HK-2 (cell line): ENCODE measurements around the gene BNIP1.
A peak's percentile ranks its signal among the peaks of the same experiment; 100 is the strongest.
"Not testable (repeated sequence)": the region's sequence is repeated elsewhere in the genome, so short reads cannot be mapped to it uniquely, and the experiment has no call there.

ENCODE experiments used
- DNase-seq: peaks from one replicate; pipeline ENCODE4 v3.0.0-alpha.2; 2018; ENCODE audit not compliant: unreplicated experiment

Gene BNIP1, protein sequence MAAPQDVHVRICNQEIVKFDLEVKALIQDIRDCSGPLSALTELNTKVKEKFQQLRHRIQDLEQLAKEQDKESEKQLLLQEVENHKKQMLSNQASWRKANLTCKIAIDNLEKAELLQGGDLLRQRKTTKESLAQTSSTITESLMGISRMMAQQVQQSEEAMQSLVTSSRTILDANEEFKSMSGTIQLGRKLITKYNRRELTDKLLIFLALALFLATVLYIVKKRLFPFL

GRCh38 chr5:173144200-173145176, at the start of gene BNIP1:
TSS of gene BNIP1 (plus strand) at chr5:173144531. CDS start at chr5:173144546, 15 bp downstream.
- DNase-seq, result peak; percentile 91

GRCh38 chr5:173098787-173099186, 45.5 kb upstream of the BNIP1 start:
- DNase-seq, result no peak

GRCh38 chr5:173099461-173099860, 44.9 kb upstream of the BNIP1 start:
- no peak for DNase-seq

DNA sequence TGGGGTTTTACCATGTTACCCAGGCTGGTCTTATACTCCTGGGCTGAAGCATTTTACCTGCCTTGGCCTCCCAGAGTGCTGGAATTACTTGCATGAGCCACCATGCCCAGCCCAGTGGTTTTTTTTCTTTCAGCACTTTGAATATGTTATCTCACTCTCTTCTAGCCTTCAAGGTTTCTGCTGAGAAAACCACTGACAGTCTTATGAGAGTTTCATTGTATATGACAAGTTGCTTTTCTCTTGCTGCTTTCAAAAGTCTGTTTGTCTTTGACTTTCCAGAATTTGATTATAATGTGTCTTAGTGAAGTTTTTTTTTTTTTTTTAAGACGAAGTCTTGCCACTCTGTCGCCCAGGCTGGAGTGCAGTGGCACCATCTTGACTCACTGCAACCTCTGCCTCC, 43.1 kb upstream of the BNIP1 start:
- no peak for DNase-seq

GRCh38 chr5:173103411-173103810, 40.9 kb upstream of the BNIP1 start:
- no peak for DNase-seq

DNA sequence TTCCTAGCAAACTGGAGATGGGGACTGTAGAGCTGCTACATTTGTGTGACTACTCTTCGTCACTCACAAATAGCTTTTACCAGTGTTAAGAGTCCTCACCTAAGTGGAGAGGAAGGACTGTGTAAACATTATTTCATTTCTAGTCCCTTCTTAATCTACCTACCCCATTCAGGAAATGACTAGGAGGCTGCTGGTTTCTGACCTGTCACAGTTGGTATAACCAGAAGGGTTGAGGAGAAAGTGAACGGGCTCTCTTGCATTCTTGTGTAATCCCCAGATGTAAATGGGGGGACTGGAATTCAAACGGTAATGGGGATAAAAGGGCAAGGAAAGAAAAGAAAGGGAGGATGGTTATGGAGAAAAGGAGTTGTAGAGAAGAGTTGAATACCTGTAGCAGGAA, 35.4 kb upstream of the BNIP1 start:
- no peak for DNase-seq

DNA sequence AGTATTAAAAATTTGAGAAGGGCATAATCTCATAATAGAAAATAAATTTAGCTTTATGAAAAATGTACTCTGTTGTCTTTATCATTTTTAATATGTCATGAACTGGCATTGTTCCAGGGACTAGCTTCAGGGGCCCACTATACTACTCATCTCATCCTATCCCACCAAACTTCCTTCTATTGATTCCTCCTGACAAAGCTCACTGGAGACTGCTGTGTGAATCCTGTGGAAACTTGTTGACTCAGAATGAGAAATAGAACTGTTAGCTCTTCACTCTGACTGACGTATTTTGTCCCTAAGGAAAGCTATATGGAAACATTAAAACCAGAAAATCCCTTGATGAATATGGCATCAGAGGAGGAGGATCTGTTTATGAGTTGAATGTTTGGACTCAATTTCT, 29.8 kb upstream of the BNIP1 start:
- DNase-seq, result no peak

- DNase-seq, result no peak
Observed at GRCh38 chr5:173119719-173120118, 24.6 kb upstream of the BNIP1 start.

DNA sequence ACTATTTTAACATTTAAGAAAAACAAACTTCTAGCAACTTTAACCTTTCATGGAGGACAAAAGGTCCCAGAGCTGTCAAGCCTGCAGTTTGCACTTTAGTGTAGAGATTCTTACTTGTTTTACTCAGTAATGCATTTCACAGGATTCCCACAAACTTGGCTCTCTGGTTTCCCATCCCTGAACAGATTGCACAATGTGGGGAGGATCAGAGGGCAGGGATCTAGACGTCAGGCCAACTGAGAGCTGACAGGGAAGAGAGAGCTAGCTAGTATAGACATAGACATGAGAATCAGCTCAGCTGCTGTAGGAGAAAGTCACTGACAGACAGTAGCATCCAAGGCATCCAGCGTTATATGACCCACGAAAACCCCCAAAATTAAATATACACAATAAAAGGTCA, 20.9 kb upstream of the BNIP1 start:
- no peak for DNase-seq

DNA sequence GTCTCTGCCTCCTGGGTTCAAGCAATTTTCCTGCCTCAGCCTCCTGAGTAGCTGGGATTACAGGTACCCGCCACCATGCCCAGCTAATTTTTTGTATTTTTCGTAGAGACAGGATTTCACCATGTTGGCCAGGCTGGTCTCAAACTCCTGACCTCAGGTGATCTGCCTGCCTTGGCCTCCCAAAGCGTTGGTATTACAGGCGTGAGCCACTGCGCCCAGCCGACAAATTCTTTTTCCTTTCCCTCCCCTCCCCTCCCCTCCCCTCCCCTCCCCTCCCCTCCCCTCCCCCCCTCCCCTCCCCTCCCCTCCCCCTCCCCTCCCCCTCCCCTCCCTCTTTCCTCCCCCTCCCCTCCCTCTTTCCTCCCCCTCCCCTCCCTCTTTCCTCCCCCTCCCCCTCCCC, 12.2 kb upstream of the BNIP1 start:
- DNase-seq, result not testable (repeated sequence)

- no peak for DNase-seq
Observed at GRCh38 chr5:173138707-173139106, 5.6 kb upstream of the BNIP1 start.

- DNase-seq, result no peak
Observed at GRCh38 chr5:173139631-173140030, 4.7 kb upstream of the BNIP1 start.

GRCh38 chr5:173140769-173141168, 3.6 kb upstream of the BNIP1 start:
- no peak for DNase-seq

DNA sequence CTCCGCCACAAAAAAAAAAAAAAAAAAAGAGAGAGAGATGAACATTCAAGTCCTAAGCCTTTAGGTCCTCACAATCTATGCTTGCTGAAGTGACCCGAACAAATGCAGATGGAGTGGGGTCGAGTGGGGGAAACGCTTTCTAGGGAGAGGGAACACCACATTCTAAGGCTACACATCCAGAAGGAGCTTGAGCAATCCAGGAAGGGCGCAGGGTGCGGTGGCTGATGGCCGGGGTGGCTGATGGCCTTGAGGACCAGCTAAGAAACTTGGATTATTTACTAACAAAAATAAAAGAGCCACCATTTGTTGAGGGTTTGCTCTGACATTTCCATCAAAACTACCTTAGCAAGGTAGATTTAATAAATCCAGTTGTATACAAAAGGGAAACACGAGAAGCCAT, 764 bp upstream of the BNIP1 start:
- DNase-seq, result no peak

DNA sequence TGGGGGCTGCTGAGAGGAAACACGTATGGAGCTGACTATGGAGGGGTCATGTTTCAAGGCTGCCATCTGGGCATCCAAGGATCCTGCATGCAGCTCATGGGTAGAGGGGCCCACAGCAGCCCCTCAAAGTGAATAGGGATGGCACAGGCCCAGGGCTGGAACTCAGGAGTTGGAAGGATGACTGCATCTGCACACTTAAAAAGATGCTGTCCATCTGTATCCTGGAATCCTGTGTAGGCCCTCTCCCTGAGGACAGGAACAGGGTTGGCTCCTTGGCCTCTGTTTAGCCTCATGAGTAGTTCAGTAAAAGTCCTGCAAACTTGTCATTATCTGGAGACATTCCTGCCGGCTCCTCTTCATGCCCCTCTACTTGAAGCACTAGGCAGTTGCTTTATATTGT, 4.0 kb downstream of the BNIP1 start:
- no peak for DNase-seq

DNA sequence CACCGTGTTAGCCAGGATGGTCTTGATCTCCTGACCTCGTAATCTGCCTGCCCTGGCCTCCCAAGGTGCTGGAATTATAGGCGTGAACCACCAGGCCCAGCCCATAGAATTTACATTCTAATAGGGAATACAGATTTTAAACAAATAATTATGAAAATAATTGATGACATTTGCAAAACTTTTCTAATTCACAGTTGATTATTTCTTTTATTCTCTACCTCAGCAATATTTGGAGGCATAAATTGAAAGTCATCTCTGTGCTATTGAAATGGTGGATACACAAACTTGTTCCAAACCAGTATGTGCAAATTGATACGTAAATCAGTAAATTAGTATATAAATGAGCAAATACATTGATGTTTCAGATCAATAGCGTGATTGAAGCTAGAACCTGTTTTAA, 8.2 kb downstream of the BNIP1 start:
- no peak for DNase-seq

DNA sequence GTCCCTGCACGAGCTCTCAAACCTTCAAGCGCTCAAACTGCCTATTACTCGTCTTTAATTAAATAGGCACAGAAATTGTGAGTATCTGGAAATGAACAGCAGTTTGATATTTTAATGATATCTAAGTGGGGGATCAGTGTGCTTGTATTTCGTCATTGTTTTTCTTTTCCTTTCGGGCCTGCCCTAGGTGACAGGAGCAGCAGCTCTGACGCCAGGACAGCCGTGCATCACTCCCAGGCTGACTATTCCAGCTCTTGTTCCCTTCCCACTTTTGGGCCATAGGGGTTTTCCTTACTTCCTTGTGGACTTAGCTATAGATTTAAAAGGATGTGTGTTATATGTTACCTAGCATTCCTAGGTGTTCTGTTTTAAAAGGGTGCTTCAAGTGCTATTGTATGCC, 9.5 kb downstream of the BNIP1 start:
- no peak for DNase-seq

- not testable (repeated sequence) for DNase-seq
Observed at GRCh38 chr5:173154619-173155018, 10.3 kb downstream of the BNIP1 start.

GRCh38 chr5:173155912-173156311, 11.6 kb downstream of the BNIP1 start:
- DNase-seq, result no peak

DNA sequence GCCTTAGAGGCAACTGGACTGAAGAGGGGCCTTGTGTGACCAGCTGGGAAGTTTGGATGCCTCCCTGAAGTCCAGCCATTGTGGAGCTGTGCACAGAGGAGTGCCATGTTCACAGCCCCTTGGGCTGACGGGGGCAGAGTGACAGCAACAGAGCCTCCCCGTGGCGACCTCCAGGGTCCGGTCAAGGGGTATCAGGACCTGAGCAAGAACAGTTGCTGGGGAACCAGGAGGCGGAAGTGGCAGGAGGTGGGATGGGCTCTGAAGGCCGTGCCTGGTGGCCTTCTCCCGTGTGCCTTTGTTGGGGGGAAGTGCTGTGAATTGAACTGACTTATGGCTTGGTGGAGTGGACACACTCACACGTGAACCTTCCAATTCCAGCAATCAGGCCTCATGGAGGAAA, 14.0 kb downstream of the BNIP1 start:
- DNase-seq, result no peak

- no peak for DNase-seq
Observed at GRCh38 chr5:173159256-173159655, 14.9 kb downstream of the BNIP1 start.

DNA sequence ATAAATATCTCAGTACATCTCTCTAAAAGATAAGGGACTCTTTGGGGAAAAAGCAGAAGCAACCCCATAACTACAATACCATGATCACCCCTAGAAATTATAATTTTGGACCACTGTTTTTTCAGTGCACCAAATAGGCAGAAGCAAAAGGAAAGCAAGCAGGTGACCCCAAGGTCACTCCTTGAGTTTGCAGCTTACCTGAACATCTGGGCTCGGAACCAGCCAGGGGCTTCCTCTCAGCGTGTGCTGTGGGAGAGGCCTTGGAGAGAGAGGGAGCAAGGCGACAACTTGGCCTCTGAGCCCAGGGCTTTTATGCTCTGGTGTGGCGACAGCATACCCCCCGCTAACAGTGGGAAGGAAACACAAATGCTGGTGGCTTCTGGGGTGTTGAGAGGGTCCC, 16.8 kb downstream of the BNIP1 start:
- no peak for DNase-seq

- no peak for DNase-seq
Observed at GRCh38 chr5:173163219-173163618, 18.9 kb downstream of the BNIP1 start.
